Ishikawa (cell line): ENCODE results near the gene TBXAS1.

Source experiments
- CEBPB ChIP-seq: IDR thresholded peaks from 2 replicates; pipeline ENCODE4 v1.6.1; 2012
- CREB1 ChIP-seq: IDR thresholded peaks from 2 replicates; pipeline ENCODE4 v1.6.1; 2012; ENCODE audit warnings: low read depth
- EGR1 ChIP-seq: IDR thresholded peaks from 2 replicates; pipeline ENCODE4 v1.6.1; 2012
- EP300 ChIP-seq: IDR thresholded peaks from 2 replicates; pipeline ENCODE4 v1.6.1; 2012; ENCODE audit warnings: borderline replicate concordance
- FOXM1 ChIP-seq: IDR thresholded peaks from 2 replicates; pipeline ENCODE4 v1.6.1; 2012; ENCODE audit warnings: low read depth, borderline replicate concordance
- MAX ChIP-seq: IDR thresholded peaks from 2 replicates; pipeline ENCODE4 v1.6.1; 2012
- NFIC ChIP-seq: IDR thresholded peaks from 2 replicates; pipeline ENCODE4 v1.6.1; 2012
- RAD21 ChIP-seq: IDR thresholded peaks from 2 replicates; pipeline ENCODE4 v1.6.1; 2012; ENCODE audit warnings: low read depth
- REST ChIP-seq: IDR thresholded peaks from 2 replicates; pipeline ENCODE4 v1.6.1; 2012; ENCODE audit warnings: low read depth, mild to moderate bottlenecking
- TAF1 ChIP-seq: IDR thresholded peaks from 2 replicates; pipeline ENCODE4 v1.6.1; 2012; ENCODE audit warnings: low read depth, mild to moderate bottlenecking
- TCF12 ChIP-seq: IDR thresholded peaks from 2 replicates; pipeline ENCODE4 v1.6.1; 2012; ENCODE audit warnings: low read depth
- TEAD4 ChIP-seq: IDR thresholded peaks from 2 replicates; pipeline ENCODE4 v1.6.1; 2012
- USF1 ChIP-seq: IDR thresholded peaks from 2 replicates; pipeline ENCODE4 v1.6.1; 2012
- YY1 ChIP-seq: IDR thresholded peaks from 2 replicates; pipeline ENCODE4 v1.6.1; 2012; ENCODE audit warnings: low read depth

- TF ChIP-seq EGR1 (no peak), CREB1 (no peak), RAD21 (peak; percentile 43; the same call in 1 of the 2 replicates), EP300 (no peak), REST (no peak), MAX (no peak), TEAD4 (no peak), CEBPB (no peak), TCF12 (no peak), TAF1 (no peak), NFIC (no peak), YY1 (no peak), FOXM1 (no peak), USF1 (no peak)
These were observed 176.9 kb downstream of the TBXAS1 start for GRCh38 chr7:140005754-140006503.
